ENCODE data around the gene GCNA.

Gene GCNA

DNA sequence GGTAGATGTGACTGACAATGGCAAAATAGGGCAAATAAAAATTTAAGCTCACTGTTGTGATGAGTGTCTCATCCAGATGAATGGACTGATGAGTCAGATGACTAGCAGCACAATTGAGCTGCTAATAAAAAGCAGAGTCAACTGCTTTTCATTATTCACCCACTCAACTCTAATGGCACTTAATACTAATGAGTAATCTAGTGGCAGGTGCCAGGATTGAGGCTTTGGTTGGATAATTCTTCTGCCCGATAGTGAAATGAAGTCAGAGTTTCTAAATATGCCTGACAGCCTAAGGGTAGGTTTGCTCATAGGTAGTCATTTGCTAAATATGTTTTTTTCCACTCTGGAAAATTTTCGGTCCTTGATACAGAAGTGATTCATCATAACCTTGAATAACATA, 34.9 kb upstream of the GCNA start:
- TF ChIP-seq, protein P1, sequence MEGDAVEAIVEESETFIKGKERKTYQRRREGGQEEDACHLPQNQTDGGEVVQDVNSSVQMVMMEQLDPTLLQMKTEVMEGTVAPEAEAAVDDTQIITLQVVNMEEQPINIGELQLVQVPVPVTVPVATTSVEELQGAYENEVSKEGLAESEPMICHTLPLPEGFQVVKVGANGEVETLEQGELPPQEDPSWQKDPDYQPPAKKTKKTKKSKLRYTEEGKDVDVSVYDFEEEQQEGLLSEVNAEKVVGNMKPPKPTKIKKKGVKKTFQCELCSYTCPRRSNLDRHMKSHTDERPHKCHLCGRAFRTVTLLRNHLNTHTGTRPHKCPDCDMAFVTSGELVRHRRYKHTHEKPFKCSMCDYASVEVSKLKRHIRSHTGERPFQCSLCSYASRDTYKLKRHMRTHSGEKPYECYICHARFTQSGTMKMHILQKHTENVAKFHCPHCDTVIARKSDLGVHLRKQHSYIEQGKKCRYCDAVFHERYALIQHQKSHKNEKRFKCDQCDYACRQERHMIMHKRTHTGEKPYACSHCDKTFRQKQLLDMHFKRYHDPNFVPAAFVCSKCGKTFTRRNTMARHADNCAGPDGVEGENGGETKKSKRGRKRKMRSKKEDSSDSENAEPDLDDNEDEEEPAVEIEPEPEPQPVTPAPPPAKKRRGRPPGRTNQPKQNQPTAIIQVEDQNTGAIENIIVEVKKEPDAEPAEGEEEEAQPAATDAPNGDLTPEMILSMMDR (IDR thresholded peaks at IDR 0.05; ENCODE audit: low read depth, low read length) = no peak

DNA sequence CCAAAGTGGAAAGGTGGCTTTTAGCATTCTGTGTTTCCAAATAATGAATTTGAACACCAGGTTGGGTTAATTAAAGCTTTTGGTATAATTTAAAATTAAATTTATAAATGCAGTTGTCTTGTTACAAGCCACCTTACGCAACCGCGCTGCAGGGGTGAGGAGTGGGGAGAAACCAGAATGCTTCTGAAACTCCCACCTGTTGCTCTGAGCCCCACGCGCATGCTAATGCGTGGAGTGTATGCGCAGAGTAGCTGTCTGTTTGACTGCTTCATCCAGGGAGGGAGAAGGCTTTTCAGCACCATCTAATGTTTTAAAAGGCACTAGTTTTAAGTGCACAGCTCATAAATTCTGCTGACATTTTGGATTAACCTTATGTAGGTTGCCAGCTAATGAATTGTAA, 32.9 kb upstream of the GCNA start:
- TF ChIP-seq, protein P1 (IDR thresholded peaks at IDR 0.05; ENCODE audit: low read depth, low read length) = no peak
- H3K4me3 ChIP-seq (ENCODE audit: low read depth, low read length) = no peak overlapping the region

More for the DNA sequence above, 34.9 kb upstream of the GCNA start:
- H3K4me3 ChIP-seq (ENCODE audit: low read depth, low read length) = no peak overlapping the region

DNA sequence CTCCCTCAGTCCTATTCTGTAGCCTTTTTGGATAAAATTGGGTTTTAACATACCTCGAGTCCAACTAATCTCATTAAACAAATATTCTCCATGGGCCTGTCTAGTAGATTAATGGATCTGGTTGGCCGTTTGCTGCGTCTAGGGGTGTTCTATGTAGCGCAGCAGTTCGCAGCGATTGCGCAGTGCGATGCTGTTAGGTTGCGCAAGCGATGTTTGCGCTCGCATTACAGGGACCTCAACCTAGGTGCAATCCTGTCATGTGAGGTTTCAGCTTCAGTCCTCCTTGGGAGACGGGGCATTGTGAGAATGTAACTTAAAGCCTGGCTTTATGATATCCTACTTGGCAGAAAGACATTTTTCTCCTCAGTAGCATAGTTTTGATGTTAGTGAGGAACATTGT, 31.4 kb upstream of the GCNA start:
- TF ChIP-seq, protein P1 (IDR thresholded peaks at IDR 0.05; ENCODE audit: low read depth, low read length) = no peak

DNA sequence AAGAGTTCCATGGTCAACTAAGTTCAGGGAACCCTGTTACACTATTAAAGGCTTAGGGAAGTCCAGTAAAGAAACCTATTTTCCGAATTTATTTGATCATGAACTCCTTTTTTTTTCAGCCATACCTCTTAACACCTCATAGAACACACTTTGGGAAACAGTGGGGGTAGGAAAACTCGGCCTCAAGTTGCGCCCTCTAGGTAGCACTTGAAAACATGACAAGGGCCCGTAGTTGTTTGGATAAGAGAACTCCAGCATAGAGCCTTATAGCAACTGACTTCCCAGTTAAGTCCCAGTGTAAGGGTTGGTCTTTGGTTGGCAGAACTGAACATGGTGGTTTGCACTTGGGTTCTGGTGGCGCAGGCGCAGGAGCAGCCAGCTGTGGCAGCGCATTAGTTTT, 30.9 kb upstream of the GCNA start:
- no peak overlapping the region for H3K4me3 ChIP-seq (ENCODE audit: low read depth, low read length)
- TF ChIP-seq, protein P1 (IDR thresholded peaks at IDR 0.05; ENCODE audit: low read depth, low read length) = no peak

More for the DNA sequence above, 31.4 kb upstream of the GCNA start:
- no peak overlapping the region for H3K4me3 ChIP-seq (ENCODE audit: low read depth, low read length)

DNA sequence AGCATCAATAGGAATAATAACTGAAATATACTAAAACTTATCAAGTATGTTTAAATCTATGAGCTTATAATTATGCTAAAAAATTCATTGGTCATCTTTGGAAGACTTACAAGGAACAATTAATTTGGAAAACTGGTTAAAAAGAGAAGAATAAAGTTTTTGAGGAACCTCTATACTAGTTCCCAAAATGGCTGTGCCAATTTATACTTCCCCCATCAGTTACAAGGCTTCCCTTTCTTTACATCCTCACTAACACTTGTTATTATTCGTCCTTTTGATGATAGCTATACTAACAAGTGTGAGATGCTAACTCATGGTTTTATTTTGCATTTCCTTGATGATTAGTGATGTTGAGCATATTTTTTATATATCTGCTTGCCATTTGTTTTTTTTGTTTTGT, 28.3 kb upstream of the GCNA start:
- TF ChIP-seq, protein P1 (IDR thresholded peaks at IDR 0.05; ENCODE audit: low read depth, low read length) = no peak

DNA sequence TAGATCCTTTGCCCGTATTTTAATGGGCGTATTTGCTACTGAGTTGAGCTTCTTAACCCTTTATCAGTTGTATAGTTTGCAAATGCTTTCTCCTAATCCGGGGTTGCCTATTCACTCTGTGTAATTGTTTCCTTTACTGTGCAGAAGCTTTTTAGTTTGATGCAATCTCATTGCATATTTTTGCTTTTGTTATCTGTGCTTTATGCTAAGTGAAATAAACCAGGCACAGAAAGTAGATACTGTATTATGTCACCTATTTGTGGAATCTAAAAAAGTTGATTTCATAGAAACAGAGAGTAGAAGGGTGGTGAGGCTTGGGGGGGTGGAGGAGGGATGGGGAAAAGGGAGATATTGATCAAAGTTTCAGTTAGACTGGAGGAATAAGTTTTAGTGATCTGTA, 27.7 kb upstream of the GCNA start:
- TF ChIP-seq, protein P1 (IDR thresholded peaks at IDR 0.05; ENCODE audit: low read depth, low read length) = no peak
- no peak overlapping the region for H3K4me3 ChIP-seq (ENCODE audit: low read depth, low read length)

More for the DNA sequence above, 28.3 kb upstream of the GCNA start:
- no peak overlapping the region for H3K4me3 ChIP-seq (ENCODE audit: low read depth, low read length)

DNA sequence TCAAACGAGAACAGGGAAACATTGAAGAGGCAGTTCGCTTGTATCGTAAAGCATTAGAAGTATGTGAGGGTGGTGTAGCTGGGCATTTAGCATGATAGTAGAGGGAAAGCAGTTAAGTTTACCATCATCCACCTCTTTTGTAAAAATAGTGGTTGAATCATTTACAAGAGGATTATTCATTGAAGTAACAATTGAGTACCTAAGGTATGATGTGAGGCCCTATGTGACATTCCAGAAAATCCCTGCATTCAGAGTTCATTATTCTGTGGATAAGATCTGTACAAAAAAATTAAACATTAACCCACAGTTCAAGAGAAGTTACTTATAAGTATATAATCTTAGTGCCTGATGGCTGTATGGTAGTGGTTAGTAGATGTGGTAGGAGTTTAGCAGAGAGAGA, 22.2 kb upstream of the GCNA start:
- H3K4me3 ChIP-seq (ENCODE audit: low read depth, low read length) = no peak overlapping the region
- TF ChIP-seq, protein P1 (IDR thresholded peaks at IDR 0.05; ENCODE audit: low read depth, low read length) = no peak
